HFF-Myc (cell line): ENCODE measurements around the gene PPP1R15A.
"Not testable (repeated sequence)": the region's sequence is repeated elsewhere in the genome, so short reads cannot be mapped to it uniquely, and the experiment has no call there.

Experiments
- DNase-seq: peaks from one replicate; pipeline ENCODE4 v3.0.0-alpha.2; 2011; ENCODE audit warnings: low read depth; ENCODE audit errors: extremely low read depth
- H3K4me3 ChIP-seq: replicated peaks from 2 replicates; pipeline ENCODE4 v1.5.1; 2011; ENCODE audit warnings: low read depth, mild to moderate bottlenecking, control low read depth, low read length
- CTCF ChIP-seq: IDR thresholded peaks from 2 replicates; pipeline ENCODE4 v1.5.1; 2012; ENCODE audit warnings: mild to moderate bottlenecking, low read depth, low read length, control low read depth; ENCODE audit errors: missing control alignments

Gene PPP1R15A

DNA sequence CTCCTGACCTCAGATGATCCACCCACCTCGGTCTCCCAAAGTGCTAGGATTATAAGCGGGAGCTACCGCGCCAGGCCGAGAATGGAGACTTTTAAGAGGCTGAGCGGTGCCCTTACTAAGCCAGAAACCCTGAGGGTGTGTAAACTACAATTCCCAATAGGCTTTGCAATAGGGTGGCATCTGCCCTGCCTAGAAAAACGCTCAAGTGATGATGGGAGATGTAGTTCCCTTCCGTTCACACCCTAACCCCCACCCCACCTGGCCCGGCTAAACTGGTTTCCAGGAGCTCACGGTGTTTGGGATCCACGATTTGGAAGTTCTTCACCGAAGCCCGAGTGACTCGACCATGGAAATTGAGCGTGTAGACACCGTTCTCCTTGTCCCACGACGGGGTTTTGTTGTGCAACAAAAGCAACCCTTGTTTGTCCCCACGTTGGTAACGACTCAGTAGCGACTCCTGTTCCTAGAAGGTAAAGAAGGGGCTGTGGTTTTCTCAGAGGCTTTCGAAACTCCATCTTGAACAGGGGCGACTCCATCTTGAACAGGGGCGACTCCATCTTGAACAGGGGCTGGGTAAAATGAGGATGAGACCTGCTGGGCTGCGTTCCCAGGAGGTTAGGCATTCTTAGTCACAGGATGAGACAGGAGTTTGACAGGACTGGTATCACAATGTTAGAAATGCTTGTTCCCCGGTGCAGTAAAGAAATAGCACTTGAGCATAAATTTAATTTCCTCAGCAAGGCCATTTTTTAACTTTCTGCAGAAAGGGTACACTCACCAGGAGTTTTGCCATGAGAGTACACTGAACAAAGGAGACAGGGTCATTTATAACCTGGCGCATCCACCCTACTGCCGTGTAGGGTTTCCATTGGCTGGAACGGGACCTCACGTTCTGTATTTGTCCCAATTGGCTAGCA lies 9.8 kb downstream of the PPP1R15A start:
- no peak overlapping the region for H3K4me3 ChIP-seq
- no peak for DNase-seq
- TF ChIP-seq CTCF, result no peak

DNA sequence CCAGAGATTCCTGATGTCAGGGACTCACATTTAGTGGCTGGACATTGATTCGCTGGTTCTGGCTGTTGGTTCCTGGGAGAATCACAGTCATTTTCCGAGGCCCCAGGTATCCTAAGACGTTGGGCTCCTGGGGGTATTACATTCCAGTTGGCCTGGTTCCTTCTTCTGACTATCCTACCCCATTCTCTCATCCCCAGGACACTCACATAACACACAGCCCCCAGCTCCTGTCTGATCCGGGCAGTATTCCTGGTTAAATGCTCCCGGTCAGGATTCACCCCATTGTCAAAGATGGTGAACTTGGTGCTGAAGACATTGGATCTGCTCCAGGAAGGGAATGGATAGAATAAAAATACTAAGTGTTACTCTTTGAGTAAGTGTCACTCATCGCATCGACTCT lies 11.5 kb downstream of the PPP1R15A start:
- H3K4me3 ChIP-seq, result no peak overlapping the region
- TF ChIP-seq CTCF, result no peak
- DNase-seq, result no peak

DNA sequence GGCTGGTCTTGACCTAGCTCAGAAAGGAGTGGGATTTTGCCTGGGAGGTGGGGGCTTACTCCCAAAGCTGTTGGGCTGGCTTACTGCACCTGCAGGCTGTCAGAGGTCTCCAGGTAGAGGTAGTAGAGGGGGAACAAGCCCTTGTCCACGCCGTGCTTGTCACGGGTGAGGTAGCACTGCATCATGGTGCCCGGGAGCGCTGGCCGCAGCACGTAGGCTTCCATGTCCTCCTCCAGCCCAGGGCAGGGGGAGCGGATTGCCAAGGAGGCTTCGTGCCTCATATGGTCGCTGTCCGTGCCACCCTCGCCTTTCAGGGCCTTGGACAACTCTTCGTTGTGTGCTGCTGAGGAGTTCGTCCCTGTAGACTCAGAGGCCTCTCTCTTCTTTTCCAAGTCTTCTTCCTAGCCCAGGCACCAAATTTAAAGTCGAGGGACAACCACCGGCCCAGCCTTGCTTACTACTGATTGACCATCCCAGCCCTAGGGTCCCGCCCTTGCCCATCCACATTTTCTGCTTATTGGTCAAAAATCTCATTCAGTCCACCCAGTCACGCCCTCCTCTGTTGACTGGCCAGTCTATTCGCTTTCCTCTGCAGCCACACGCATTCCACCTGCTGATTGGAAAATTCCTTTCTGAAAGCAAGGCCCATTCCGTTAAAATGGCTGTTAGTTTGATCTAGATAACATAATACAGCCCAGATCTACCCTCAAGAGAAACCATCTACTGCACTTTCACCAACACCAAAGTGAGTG lies 15.8 kb downstream of the PPP1R15A start:
- no peak for TF ChIP-seq CTCF
- no peak overlapping the region for H3K4me3 ChIP-seq
- DNase-seq, result no peak

GRCh38 chr19:48889496-48889895 lies 17.3 kb downstream of the PPP1R15A start:
- H3K4me3 ChIP-seq, DNase-seq: not testable (repeated sequence)

- no peak for DNase-seq
- TF ChIP-seq CTCF, result no peak
- no peak overlapping the region for H3K4me3 ChIP-seq
Measured at GRCh38 chr19:48890551-48890950, 18.3 kb downstream of the PPP1R15A start.

GRCh38 chr19:48895226-48895625 lies 23.0 kb downstream of the PPP1R15A start:
- no peak for DNase-seq
- TF ChIP-seq CTCF, result no peak
- no peak overlapping the region for H3K4me3 ChIP-seq

DNA sequence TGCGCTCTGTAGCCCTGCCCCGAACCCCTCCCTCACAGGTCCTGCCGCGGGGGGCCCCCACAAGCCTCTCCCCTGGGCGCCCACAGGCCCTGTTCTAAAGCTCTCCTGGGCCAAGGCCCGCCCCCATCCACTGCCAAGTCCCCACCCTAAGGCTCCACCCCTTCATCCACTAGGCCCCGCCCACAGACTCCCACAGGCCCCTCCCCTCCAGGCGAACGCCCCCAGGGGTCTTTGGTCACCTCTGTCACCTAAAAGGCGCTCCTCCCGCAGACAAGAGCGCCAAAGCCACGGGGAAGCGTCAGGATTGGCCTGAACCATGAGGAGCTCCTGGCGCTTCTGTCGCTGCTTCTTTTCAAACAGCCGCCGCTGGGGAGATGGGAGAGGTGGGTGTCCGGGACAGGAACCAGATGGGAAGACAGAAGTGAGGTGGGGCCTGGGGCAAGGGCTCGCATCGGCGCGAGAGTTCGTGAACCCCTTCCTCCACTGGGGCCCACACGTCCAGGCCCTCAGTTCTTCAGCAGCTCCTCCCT lies 24.0 kb downstream of the PPP1R15A start:
- no peak for DNase-seq
- H3K4me3 ChIP-seq, result no peak overlapping the region
- TF ChIP-seq CTCF, result no peak
